Natural killer cell (primary cell): ENCODE measurements around the gene CAVIN2. TPM values are rescaled to one million over a fixed set of nuclear protein-coding genes. Genes with fewer than 3 reads are reported as not detected.

ENCODE experiments used
- ATAC-seq, 3 donors: fragments of 150-1000 bp in 2 of 3; fragments of 200-7000 bp in 1 of 3; cut with Tn5 transposase; 1 replicate in 1 of 3; 2 replicates in 2 of 3; pipeline ENCODE4 v1.10.0; 2021; ENCODE audit warnings: mild to moderate bottlenecking in 2 of 3, moderate library complexity in 2 of 3
- DNase-seq, 2 donors: peaks; one replicate each; pipeline versions ENCODE4 v3.0.0 to v3.0.0-alpha.2; 2013 to 2021; ENCODE audit warnings: mixed read lengths in 1 of 2
- H3K27ac ChIP-seq: one replicate; pipeline ENCODE4 v1.5.1; 2013; ENCODE audit warnings: mild to moderate bottlenecking, low read length
- H3K27me3 ChIP-seq: one replicate; pipeline ENCODE4 v1.6.1; 2013; ENCODE audit warnings: low read length; ENCODE audit not compliant: control insufficient read depth, insufficient read depth
- H3K36me3 ChIP-seq: one replicate; pipeline ENCODE4 v1.6.1; 2013; ENCODE audit warnings: low read length; ENCODE audit not compliant: control insufficient read depth, insufficient read depth
- H3K4me1 ChIP-seq: one replicate; pipeline ENCODE4 v1.6.1; 2013; ENCODE audit warnings: low read length; ENCODE audit not compliant: control insufficient read depth, insufficient read depth
- H3K4me3 ChIP-seq: one replicate; pipeline ENCODE4 v1.5.1; 2013; ENCODE audit warnings: low read length
- H3K9me3 ChIP-seq: one replicate; pipeline ENCODE4 v1.6.1; 2013; ENCODE audit warnings: low read length; ENCODE audit not compliant: control insufficient read depth, insufficient read depth
- H3K27ac Mint-ChIP-seq, 2 donors: one replicate each; pipeline ENCODE4 v1.8.0; 2022; ENCODE audit warnings: mild to moderate bottlenecking in 2 of 2, mixed read lengths in 2 of 2, moderate library complexity in 1 of 2
- H3K27me3 Mint-ChIP-seq, 2 donors: one replicate each; pipeline ENCODE4 v1.8.0; 2022; ENCODE audit warnings: low read depth in 2 of 2, mixed read lengths in 2 of 2
- H3K36me3 Mint-ChIP-seq: one replicate; pipeline ENCODE4 v1.8.0; 2022; ENCODE audit warnings: mixed read lengths
- H3K4me1 Mint-ChIP-seq, 2 donors: one replicate each; pipeline ENCODE4 v1.8.0; 2022; ENCODE audit warnings: mixed read lengths in 2 of 2
- H3K4me3 Mint-ChIP-seq: one replicate; pipeline ENCODE4 v1.8.0; 2022; ENCODE audit warnings: mild to moderate bottlenecking, moderate library complexity, mixed read lengths
- H3K9me3 Mint-ChIP-seq, 2 donors: one replicate each; pipeline ENCODE4 v1.8.0; 2022; ENCODE audit warnings: mixed read lengths in 2 of 2
- CTCF ChIP-seq: fragments of 200-600 bp; IDR thresholded peaks from one replicate; pipeline ENCODE4 v1.8.0; 2022; ENCODE audit warnings: antibody characterized with exemption
- WGBS: methylation state at CpG from one replicate; pipeline ENCODE4 v1.1.7; 2013; ENCODE audit warnings: missing lambda C conversion rate; ENCODE audit not compliant: insufficient coverage; 5-methylcytosine and 5-hydroxymethylcytosine counted together
- intact Hi-C: fragments of 100-400 bp; cut with micrococcal nuclease; formaldehyde crosslinking; loops from one replicate; pipeline ENCODE4 v1.14.2; 2022
- total RNA-seq, 4 donors: library from RNA; stranded (reverse); fragments of 120-200 nt in 1 of 4; gene quantifications; one replicate each; pipeline versions ENCODE4 v1.2.3 to v1.2.4, GENCODE V29; 2013 to 2022

The CAVIN2 gene
- total RNA-seq, 3 donors from 2014 or later (not counting 1 experiment from before 2014, with no cell fraction given): 1.9 to 23.7 (median 9.9) TPM

GRCh38 chr2:191875859-191876258 lies 29.0 kb upstream of the CAVIN2 start:
- Histone ChIP-seq H3K27ac (no peak overlapping the region), H3K36me3 (no peaks in the 10 kb centered on the region), H3K4me1 (no peaks in the 10 kb centered on the region), H3K9me3 (no peaks in the 10 kb centered on the region), H3K4me3 (no peak overlapping the region), H3K27me3 (no peaks in the 10 kb centered on the region)
- DNase-seq: no peak
- 80% methylated on average over 1 of the region's 2 CpGs for WGBS
- ATAC-seq: no peak
- no peak for TF ChIP-seq CTCF
- H3K27ac Mint-ChIP-seq: no peak overlapping the region
- intact Hi-C loops: no loop called here
- H3K36me3 Mint-ChIP-seq: no peaks in the 10 kb centered on the region
- no peak overlapping the region for H3K4me3 Mint-ChIP-seq
- no peaks in the 10 kb centered on the region for H3K27me3 Mint-ChIP-seq
- H3K4me1 Mint-ChIP-seq: no peaks in the 10 kb centered on the region
- H3K9me3 Mint-ChIP-seq: no peaks in the 10 kb centered on the region

- no peak for ATAC-seq
- no peak for DNase-seq
- no peaks in the 10 kb centered on the region for H3K36me3 Mint-ChIP-seq
- no peaks in the 10 kb centered on the region for H3K36me3 ChIP-seq
- H3K27ac Mint-ChIP-seq: no peak overlapping the region
- H3K4me1 ChIP-seq: no peaks in the 10 kb centered on the region
- H3K4me3 Mint-ChIP-seq: no peak overlapping the region
- H3K4me3 ChIP-seq: no peak overlapping the region
- intact Hi-C loops: no loop called here
- no peaks in the 10 kb centered on the region for H3K9me3 Mint-ChIP-seq
- no peak for TF ChIP-seq CTCF
- H3K27me3 Mint-ChIP-seq: peaks cover 0 to 6% of the 10 kb centered on the region in 2 donors
- H3K27ac ChIP-seq: no peak overlapping the region
- H3K9me3 ChIP-seq: no peaks in the 10 kb centered on the region
- H3K27me3 ChIP-seq: no peaks in the 10 kb centered on the region
- H3K4me1 Mint-ChIP-seq: no peaks in the 10 kb centered on the region
These were observed 23.9 kb upstream of the CAVIN2 start for GRCh38 chr2:191870744-191871143.

- Mint-ChIP-seq H3K4me3 (no peak overlapping the region), H3K9me3 (no peaks in the 10 kb centered on the region), H3K4me1 (no peaks in the 10 kb centered on the region), H3K27ac (no peak overlapping the region), H3K27me3 (peaks cover 0 to 12% of the 10 kb centered on the region in 2 donors), H3K36me3 (no peaks in the 10 kb centered on the region)
- 77% methylated on average over 2 of the region's 4 CpGs for WGBS
- no peaks in the 10 kb centered on the region for H3K36me3 ChIP-seq
- DNase-seq (no peak), ATAC-seq (no peak)
- no peak for TF ChIP-seq CTCF
- no peak overlapping the region for H3K4me3 ChIP-seq
- intact Hi-C loops: no loop called here
- H3K4me1 ChIP-seq: no peaks in the 10 kb centered on the region
- H3K9me3 ChIP-seq: no peaks in the 10 kb centered on the region
- no peaks in the 10 kb centered on the region for H3K27me3 ChIP-seq
- no peak overlapping the region for H3K27ac ChIP-seq
These were observed 22.9 kb upstream of the CAVIN2 start for GRCh38 chr2:191869781-191870180.

- WGBS: 81% methylated on average over 5 of the region's 6 CpGs
- H3K36me3 Mint-ChIP-seq: no peaks in the 10 kb centered on the region
- no peaks in the 10 kb centered on the region for H3K4me1 Mint-ChIP-seq
- no peak for ATAC-seq
- Histone ChIP-seq H3K27me3 (no peaks in the 10 kb centered on the region), H3K36me3 (no peaks in the 10 kb centered on the region), H3K4me3 (no peak overlapping the region), H3K4me1 (no peaks in the 10 kb centered on the region), H3K27ac (no peak overlapping the region), H3K9me3 (no peaks in the 10 kb centered on the region)
- no peaks in the 10 kb centered on the region for H3K9me3 Mint-ChIP-seq
- H3K27me3 Mint-ChIP-seq: peaks cover 0 to 18% of the 10 kb centered on the region in 2 donors
- no peak for TF ChIP-seq CTCF
- intact Hi-C loops: no loop called here
- H3K4me3 Mint-ChIP-seq: no peak overlapping the region
- no peak overlapping the region for H3K27ac Mint-ChIP-seq
- no peak for DNase-seq
These were observed 22.3 kb upstream of the CAVIN2 start for GRCh38 chr2:191869178-191869577.
